CD4-positive, alpha-beta T cell treated with Interleukin-17A for 4 hours (primary cell): ENCODE data around the gene FBXL13.
"Not testable (repeated sequence)": the region's sequence is repeated elsewhere in the genome, so short reads cannot be mapped to it uniquely, and the experiment has no call there.

Experiments
- DNase-seq: peaks from one replicate; pipeline ENCODE4 v3.0.0-alpha.2; 2020; ENCODE audit warnings: mixed read lengths

FBXL13 gene

GRCh38 chr7:103020876-103021275 lies 53.7 kb downstream of the FBXL13 start:
- not testable (repeated sequence) for DNase-seq

- not testable (repeated sequence) for DNase-seq
Measured at GRCh38 chr7:103018295-103018694, 56.3 kb downstream of the FBXL13 start.

GRCh38 chr7:103011650-103012049 lies 62.9 kb downstream of the FBXL13 start:
- DNase-seq, result no peak

DNA sequence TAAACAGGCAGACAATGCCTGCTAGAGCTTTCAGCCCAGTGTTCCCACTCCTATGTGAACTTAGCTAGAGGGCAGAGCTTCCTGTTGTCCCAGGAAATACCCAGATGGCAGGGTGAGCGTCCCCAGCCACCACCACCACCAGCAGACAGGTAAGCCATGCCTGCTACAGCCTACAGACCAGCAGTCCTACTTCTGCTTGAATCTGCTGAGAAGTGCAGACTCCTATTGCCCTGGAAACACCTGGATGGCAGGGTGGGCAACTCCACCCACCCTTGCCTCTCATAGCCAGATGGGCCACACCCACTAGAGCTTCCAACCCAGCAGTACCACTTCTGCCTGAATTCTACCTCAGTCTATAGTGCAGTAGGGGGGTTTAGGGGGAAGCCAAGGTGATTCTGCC lies 64.4 kb downstream of the FBXL13 start:
- no peak for DNase-seq

DNA sequence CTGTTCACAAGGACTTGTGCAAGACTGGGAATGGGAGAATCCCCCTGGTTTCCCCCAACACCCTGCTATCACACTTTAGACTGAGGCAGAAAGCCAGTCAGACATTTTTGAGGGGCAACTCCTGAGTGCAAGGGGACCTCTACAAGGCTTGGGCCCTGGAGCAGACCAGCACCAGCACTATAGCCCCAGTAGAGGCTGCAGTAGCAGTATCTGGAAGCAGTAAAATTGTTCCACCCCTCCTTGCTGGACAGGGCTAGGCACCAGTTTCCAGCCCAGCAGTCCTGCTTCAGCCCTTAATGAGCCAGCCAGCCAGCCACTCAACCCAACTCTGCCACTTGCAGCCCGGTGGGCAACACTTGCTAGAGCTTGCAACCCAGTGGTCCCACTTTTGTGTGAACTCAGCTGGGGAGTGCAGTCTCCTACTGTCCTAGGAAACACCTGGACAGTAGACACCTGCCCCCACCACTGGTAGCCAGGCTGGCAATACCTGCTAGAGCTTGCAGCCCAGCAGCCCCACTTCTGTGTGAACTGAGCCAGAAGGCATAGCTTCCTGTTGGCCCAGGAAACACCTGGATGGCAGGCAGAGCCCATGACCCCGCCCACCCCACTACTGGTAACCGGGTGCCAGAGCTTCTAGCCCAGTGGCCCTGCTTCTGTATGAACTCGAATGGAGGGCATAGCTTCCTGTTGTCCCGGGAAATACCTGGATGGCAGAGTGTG lies 65.0 kb downstream of the FBXL13 start:
- DNase-seq, result no peak

DNA sequence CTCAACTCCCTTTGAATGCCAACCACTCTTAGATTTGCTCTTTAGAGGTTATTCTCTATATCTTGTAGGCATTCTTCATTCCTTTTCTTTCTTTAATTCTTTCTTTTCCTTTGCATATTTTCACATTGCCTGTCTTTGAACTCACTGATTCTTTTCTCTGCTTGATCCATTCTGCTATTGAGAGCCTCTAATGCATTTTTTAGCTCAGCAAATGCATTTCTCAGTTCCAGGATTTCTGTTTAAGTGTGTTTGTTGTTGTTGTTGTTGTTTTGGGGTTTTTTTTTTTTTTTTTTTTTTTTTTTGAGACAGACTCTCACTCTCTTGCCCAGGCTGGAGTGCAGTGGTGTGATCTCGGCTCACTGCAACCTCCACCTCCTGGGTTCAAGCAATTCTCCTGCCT lies 71.6 kb downstream of the FBXL13 start:
- DNase-seq, result no peak

DNA sequence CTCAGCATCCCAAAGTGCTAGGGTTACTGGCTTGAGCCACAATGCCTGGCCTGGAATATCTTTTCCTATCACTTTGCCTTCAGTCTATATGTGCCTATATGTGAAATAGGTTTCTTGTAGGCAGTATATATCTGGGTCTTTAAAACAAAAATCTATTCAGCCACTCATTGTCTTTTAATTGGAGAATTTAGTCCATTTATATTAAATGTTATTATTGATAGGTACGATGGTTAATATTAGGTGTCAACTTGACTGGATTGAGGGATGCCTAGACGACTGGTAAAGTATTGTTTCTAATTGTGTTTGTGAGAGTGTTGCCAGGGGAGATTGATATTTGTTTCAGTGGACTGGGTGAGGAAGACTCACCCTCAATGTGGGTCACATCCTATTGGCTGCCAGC lies 73.4 kb downstream of the FBXL13 start:
- DNase-seq, result no peak

- no peak for DNase-seq
Measured at GRCh38 chr7:102996957-102997356, 77.6 kb downstream of the FBXL13 start.

DNA sequence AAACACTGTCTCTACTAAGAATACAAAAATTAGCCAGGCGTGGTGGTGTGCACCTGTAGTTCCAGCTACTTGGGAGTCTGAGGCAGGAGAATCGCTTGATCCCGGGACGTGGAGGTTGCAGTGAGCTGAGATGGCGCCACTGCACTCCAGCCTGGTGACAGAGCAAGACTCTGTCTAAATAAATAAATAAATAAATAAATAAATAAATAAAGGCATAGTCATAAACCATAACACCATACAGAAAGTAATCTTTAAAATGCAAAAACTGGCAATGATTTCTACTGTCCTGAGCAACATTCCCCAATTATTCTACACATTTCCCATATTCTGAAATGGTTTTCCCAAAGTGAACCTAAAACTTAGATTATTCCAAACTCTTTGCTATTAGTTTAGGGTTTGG lies 79.0 kb downstream of the FBXL13 start:
- DNase-seq, result not testable (repeated sequence)

- no peak for DNase-seq
Measured at GRCh38 chr7:102994567-102994966, 80.0 kb downstream of the FBXL13 start.

DNA sequence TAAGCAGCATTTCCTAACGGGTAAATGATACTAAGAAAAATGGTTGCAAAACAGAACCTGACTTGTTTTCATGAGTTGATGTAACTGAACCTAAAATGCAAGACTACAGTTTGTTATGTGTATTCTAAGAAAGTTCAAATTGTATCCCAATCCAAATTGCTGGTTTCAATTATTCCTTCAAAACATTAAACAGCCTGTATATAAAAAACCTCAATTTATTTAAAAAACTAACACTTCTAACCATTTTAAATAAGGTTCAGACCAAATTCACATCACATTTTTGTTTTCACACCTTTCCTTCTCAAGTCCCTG lies 80.9 kb downstream of the FBXL13 start:
- DNase-seq, result no peak

DNA sequence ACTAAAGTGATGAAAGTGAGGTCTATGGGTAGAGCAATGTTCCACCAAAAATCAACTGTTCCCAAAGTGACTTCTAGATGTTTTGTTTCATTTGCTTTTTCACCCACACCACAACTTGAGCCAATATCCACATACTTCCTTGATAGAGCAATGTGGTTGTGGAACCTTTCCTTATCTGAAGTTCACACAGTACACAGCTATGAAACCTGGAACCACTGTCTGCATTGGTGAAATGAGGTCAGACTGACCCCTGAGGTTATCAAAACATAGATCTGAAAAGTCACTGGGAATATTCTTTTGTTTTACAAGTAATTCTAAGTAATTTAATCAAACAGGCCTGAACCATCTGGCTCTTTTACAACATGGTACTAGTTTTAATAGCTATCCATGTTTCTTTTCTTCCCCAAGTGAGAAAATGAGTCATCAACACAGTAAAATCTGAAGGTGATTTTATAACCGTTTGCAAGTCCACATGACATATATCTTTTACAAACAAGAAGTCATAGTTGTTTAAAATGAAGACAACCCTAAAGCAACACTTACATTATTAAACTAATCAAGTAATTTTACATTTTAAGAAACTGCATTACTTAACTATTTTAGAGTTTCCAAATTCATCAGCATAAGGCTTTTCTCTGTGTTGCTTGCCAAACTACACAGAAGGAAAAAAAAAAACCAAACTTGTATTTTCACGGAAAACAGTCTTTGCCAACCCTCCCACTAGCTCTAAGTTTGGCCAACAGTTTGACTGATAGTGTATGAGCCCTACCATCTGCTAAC lies 81.5 kb downstream of the FBXL13 start:
- DNase-seq, result no peak

DNA sequence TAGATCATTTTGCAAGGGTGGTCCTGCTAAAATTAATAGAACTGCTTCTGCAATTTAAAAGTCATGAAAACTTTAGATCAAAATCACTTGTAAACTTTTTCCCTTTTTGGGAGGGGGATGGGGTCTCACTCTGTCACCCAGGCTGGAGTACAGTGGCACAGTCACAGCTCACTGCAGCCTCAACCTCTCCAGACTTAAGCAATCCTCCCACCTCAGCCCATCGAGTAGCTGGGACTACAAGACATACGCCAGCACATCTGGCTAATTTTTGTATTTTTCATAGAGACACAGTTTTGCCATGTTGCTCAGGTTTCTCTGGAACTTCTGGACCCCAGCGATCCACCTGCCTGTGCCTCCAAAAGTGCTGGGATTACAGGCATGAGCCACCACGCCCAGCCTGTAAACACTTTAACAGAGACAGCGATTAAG lies 82.1 kb downstream of the FBXL13 start:
- DNase-seq, result no peak

- DNase-seq, result no peak
Measured at GRCh38 chr7:102991540-102992214, 82.9 kb downstream of the FBXL13 start.

- no peak for DNase-seq
Measured at GRCh38 chr7:102991077-102991539, 83.5 kb downstream of the FBXL13 start.

GRCh38 chr7:102990642-102991041 lies 84.0 kb downstream of the FBXL13 start:
- no peak for DNase-seq

DNA sequence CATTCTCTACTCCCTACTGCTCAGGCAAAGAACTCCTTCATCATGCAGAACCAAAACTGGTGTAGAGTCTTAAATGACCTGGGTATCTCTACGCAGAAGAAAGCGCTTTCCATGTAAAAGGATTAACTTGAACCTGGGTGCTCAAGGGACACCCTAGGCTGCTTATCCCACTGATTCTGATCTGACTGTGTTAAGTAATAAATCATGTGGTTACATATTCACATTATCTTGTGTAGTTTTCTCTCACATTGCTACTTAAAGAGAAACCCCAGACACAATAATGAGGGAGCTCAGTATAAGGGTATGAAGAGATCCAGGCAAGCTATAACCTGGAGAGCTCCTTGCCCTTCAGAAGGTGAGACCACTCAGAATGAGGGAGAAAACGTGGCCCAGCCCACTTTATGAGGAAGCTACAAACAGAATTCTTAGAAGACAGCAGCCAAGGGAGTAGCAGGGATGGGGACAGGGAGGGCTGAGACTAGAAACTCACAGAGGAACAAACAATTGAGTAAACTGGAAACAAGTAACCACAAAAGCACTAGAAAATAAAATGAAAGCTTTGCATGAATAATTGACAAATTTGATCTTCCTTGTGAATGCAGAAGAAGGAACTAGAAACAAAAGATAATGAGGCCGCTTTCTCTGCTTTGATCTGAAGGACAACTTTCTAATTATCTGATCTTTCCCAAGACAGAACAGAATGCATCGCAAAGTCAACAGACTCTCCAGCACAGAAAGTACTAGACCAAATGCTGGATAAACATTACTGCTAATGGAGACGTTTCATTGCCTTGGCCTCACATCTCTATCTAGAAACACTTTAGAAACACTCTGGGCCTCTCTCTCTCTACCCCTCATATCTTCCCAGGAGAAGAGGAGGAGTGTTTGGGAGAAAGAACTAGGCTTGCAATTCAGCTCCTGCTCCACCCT lies 85.7 kb downstream of the FBXL13 start:
- no peak for DNase-seq

DNA sequence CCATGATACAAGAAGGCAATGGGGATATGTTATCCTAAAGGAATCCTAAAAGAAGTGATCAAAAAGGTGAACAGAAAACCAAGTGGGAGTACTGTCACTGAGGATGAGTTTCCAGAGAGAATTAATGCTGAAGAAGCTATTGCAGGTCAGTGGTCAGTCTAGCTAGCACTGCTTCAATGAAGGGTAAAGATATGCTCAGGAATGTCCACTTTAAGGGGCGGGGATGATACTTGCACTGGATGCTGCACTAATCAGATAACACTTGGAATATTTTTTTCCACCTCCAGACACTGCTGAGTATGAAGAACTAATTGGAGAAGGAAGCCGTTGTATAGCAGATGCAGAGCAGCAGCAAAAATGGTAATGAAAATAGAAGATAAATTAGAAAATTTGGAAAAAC lies 86.5 kb downstream of the FBXL13 start:
- DNase-seq, result no peak

DNA sequence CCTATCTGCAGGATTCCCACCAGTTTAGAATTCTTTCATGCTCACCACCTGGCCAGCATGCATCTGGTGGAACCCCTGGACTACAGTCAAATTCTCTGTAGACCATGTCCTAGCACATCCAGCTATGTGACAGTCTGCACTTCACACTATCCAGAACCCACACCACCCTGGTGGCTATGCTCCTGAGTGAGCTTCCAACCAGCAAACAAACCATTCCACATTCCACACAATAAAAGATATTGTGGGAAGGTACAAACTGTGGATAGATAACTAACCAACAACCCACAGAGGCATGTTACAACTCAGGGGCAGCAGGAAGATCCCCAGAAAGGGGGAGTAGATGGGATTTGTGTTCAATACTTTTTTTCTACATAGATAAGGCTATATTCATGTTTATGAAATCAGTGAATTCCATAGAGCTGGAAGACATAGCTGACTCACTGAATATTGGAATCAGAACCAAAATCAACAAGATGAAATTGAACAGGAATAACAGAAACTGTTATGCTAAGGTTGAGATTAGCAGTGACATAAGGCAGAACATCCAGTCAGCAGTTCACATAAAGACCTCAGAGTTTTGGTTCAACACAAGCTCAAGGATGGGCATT lies 89.3 kb downstream of the FBXL13 start:
- DNase-seq, result no peak

DNA sequence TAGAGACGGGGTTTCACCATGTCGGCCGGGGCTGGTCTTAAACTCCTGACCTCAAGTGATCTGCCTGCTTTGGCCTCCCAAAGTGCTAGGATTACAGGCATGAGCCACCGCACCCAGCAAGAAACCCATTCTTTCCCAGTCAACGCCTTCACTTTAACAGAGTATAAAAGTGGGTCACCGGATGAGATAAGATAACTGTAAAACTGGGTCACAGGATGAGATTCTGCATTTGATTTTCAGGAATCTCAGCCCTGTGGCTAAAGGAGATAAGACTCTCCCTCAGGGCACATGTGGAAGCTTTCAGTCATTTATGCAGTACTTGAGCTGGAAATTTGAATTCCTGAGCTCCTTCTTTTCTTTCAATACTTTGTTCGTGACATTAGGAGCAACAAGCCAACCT lies 91.0 kb downstream of the FBXL13 start:
- no peak for DNase-seq

GRCh38 chr7:102982235-102982634 lies 92.4 kb downstream of the FBXL13 start:
- DNase-seq, result no peak

- no peak for DNase-seq
Measured at GRCh38 chr7:102981451-102981850, 93.1 kb downstream of the FBXL13 start.
